ENCODE results near the gene MIER1.

GRCh38 chr1:66945316-66945715, 20.5 kb downstream of the MIER1 start:
- no peak for TF ChIP-seq CTCF (conservative IDR thresholded peaks at IDR 0.05)
- TF ChIP-seq ZFX (IDR thresholded peaks at IDR 0.05) = no peak
